ENCODE measurements around the gene VEPH1. TPM values are rescaled to one million over a fixed set of nuclear protein-coding genes. Genes with fewer than 3 reads are reported as not detected.

The VEPH1 gene
- total RNA-seq, 2 donors from 2014 or later = 0.21 TPM; not detected in 1

DNA sequence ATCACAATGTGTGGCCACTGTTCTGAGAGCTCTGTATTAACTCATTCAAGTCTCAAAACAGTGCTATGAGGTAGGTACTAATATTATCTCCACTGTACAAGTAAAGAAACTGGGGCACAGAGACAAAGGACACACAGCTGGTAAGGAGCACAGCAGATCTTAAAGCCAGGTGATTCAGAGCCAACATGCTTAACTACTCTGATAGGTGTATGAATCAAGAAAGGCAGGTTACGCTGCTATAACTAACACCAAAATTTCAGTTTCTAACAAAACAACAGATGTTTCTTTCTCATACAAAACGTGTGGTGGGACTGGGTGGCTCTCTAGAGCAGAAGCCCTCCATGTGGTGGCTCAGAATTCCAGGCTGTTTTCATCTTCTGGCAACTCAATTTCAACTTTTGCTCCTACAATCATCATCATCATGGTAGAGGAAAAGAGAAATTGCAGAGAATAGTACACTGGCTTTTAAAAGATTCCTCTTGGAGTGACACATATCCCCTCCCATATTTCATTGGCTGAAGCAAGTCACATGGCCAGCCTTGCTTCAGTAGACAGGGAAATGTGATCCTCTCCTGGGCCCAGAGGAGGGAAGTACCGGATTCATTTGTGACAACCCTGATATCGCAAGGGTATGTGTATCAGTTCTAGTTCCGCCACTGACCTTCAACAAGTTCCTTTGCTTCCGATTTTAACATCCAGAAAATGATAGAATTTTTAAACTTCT is 192.7 kb downstream of the VEPH1 start:
- Histone ChIP-seq H3K4me3 (no peak overlapping the region), H3K4me1 (ENCODE audit: control insufficient read depth in 1 of 2, low read depth in 2 of 2) (peaks cover 0 to 2% of the 10 kb centered on the region in 2 donors), H3K9me3 (no peaks in the 10 kb centered on the region), H3K27ac (no peak overlapping the region), H3K36me3 (no peaks in the 10 kb centered on the region), H3K27me3 (replicated peaks; ENCODE audit: insufficient read depth) (no peaks in the 10 kb centered on the region)
- DNase-seq (ENCODE audit: low spot score) (no peak), ATAC-seq (ENCODE audit: insufficient number of reproducible peaks, low FRiP score, low read depth) (no peak)
- TF ChIP-seq, protein P1, sequence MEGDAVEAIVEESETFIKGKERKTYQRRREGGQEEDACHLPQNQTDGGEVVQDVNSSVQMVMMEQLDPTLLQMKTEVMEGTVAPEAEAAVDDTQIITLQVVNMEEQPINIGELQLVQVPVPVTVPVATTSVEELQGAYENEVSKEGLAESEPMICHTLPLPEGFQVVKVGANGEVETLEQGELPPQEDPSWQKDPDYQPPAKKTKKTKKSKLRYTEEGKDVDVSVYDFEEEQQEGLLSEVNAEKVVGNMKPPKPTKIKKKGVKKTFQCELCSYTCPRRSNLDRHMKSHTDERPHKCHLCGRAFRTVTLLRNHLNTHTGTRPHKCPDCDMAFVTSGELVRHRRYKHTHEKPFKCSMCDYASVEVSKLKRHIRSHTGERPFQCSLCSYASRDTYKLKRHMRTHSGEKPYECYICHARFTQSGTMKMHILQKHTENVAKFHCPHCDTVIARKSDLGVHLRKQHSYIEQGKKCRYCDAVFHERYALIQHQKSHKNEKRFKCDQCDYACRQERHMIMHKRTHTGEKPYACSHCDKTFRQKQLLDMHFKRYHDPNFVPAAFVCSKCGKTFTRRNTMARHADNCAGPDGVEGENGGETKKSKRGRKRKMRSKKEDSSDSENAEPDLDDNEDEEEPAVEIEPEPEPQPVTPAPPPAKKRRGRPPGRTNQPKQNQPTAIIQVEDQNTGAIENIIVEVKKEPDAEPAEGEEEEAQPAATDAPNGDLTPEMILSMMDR (IDR thresholded peaks at IDR 0.05) = no peak

- TF ChIP-seq, protein P1 (IDR thresholded peaks at IDR 0.05) = no peak
- Histone ChIP-seq H3K4me3 (no peak overlapping the region), H3K27ac (no peak overlapping the region), H3K36me3 (no peaks in the 10 kb centered on the region), H3K4me1 (ENCODE audit: control insufficient read depth in 1 of 2, low read depth in 2 of 2) (peaks cover 0 to 3% of the 10 kb centered on the region in 2 donors), H3K27me3 (replicated peaks; ENCODE audit: insufficient read depth) (no peaks in the 10 kb centered on the region), H3K9me3 (no peaks in the 10 kb centered on the region)
- DNase-seq (ENCODE audit: low spot score) = no peak
- no peak for ATAC-seq (ENCODE audit: insufficient number of reproducible peaks, low FRiP score, low read depth)
Observed at GRCh38 chr3:157306502-157306901, 196.7 kb downstream of the VEPH1 start.

DNA sequence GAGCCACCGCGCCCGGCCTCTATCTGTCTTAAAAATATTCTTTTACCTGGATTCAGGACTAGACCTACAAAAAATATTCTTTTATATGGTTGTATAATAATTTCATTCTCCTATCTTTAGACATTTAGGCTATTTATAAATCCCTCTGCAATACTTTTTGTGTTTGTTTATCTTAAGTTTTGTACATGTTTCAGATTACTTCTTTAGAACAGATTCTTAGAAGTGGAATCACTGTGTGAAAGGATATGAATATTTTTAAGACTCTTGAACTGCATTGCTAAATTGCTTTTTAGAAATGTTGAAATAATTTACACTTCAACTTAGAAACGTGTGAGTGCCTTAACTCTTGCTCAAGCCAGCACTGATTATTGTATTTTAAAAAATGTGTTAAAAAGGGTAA is 197.8 kb downstream of the VEPH1 start:
- TF ChIP-seq, protein P1 (IDR thresholded peaks at IDR 0.05) = no peak
- Histone ChIP-seq H3K4me1 (ENCODE audit: control insufficient read depth in 1 of 2, low read depth in 2 of 2) (peaks cover 0 to 3% of the 10 kb centered on the region in 2 donors), H3K9me3 (no peaks in the 10 kb centered on the region), H3K27me3 (replicated peaks; ENCODE audit: insufficient read depth) (no peaks in the 10 kb centered on the region), H3K36me3 (no peaks in the 10 kb centered on the region), H3K4me3 (no peak overlapping the region), H3K27ac (no peak overlapping the region)
- ATAC-seq (ENCODE audit: insufficient number of reproducible peaks, low FRiP score, low read depth) = no peak
- no peak for DNase-seq (ENCODE audit: low spot score)

- no peaks in the 10 kb centered on the region for H3K27me3 ChIP-seq (replicated peaks; ENCODE audit: insufficient read depth)
- no peak overlapping the region for H3K4me3 ChIP-seq
- H3K9me3 ChIP-seq = no peaks in the 10 kb centered on the region
- H3K4me1 ChIP-seq (ENCODE audit: control insufficient read depth in 1 of 2, low read depth in 2 of 2) = peaks cover 3 to 4% of the 10 kb centered on the region in 2 donors
- ATAC-seq (ENCODE audit: insufficient number of reproducible peaks, low FRiP score, low read depth) (no peak), DNase-seq (ENCODE audit: low spot score) (no peak)
- TF ChIP-seq, protein P1 (IDR thresholded peaks at IDR 0.05) = no peak
- no peaks in the 10 kb centered on the region for H3K36me3 ChIP-seq
- no peak overlapping the region for H3K27ac ChIP-seq
Observed at GRCh38 chr3:157301755-157302154, 201.5 kb downstream of the VEPH1 start.

DNA sequence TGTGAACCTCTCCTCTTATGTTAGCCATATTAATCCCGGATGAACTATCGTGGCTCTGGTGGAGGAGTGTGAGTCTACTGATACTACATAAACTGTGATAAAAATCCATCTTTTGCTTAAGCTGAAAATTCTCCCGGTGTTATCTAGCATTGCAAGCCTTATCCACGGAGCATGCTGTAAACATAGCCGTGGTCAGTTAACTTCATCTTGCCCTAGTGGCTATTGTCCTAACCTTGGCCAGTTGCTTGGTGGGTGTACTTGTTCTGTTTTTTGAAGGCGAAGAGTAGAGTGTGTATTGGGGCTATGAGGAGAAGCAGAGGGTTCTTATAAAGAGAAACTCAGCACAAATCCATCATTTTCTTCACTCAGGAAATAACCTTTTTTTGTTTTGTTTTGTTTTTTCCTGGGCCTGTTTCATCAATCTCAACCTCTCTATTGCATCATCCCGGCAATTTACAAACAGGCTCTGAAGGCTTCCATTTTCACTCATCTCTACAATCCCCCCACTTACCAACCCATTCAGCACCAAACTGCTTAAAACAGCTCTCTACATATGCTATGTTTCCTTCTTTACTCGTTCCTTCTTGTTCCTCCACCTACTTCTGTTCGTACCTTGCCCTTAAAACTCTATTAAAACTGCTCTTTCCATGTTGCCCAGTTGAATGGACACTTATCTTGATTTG is 202.1 kb downstream of the VEPH1 start:
- H3K27me3 ChIP-seq (replicated peaks; ENCODE audit: insufficient read depth) = no peaks in the 10 kb centered on the region
- no peak overlapping the region for H3K4me3 ChIP-seq
- ATAC-seq (ENCODE audit: insufficient number of reproducible peaks, low FRiP score, low read depth) = no peak
- no peak for DNase-seq (ENCODE audit: low spot score)
- no peaks in the 10 kb centered on the region for H3K9me3 ChIP-seq
- TF ChIP-seq, protein P1 (IDR thresholded peaks at IDR 0.05) = no peak
- no peak overlapping the region for H3K27ac ChIP-seq
- H3K4me1 ChIP-seq (ENCODE audit: control insufficient read depth in 1 of 2, low read depth in 2 of 2) = peaks cover 3 to 4% of the 10 kb centered on the region in 2 donors
- no peaks in the 10 kb centered on the region for H3K36me3 ChIP-seq
